Body of pancreas (tissue), 4 donors: Measurements from ENCODE around the gene CEP162. TPM values are rescaled to one million over a fixed set of nuclear protein-coding genes. Genes with fewer than 3 reads are reported as not detected.
A peak's percentile ranks its signal among the peaks of the same experiment; 100 is the strongest.

ENCODE experiments used
- ATAC-seq: fragments of 150-250 bp; one replicate; pipeline ENCODE4 v1.9.1; 2016
- DNase-seq, 4 donors: peaks; one replicate each; pipeline ENCODE4 v3.0.0-alpha.2; 2019
- H3K27ac ChIP-seq, 4 donors: fragments of 200-600 bp; sonication (generic); 1 replicate in 3 of 4; 2 replicates in 1 of 4; pipeline versions ENCODE4 v1.5.1 to v1.6.1; 2016 to 2019; ENCODE audit warnings: mild to moderate bottlenecking in 1 of 4, mixed read lengths in 1 of 4, moderate library complexity in 1 of 4
- H3K27me3 ChIP-seq, 2 donors: fragments of 200-600 bp; sonication (generic); one replicate each; pipeline ENCODE4 v1.6.0; 2016; ENCODE audit warnings: mild to moderate bottlenecking in 1 of 2
- H3K36me3 ChIP-seq, 2 donors: fragments of 200-600 bp; sonication (generic); replicated peaks in 1 of 2; 2 replicates each; pipeline ENCODE4 v1.5.1; 2016; ENCODE audit warnings: low read depth in 2 of 2; ENCODE audit not compliant: insufficient read depth in 1 of 2
- H3K4me1 ChIP-seq: fragments of 200-600 bp; sonication (generic); one replicate; pipeline ENCODE4 v1.6.0; 2016
- H3K4me3 ChIP-seq, 2 donors: fragments of 200-600 bp; sonication (generic); 1 replicate in 1 of 2; 2 replicates in 1 of 2; pipeline ENCODE4 v1.5.1; 2016 to 2019
- H3K9me3 ChIP-seq, 3 donors: fragments of 200-600 bp; sonication (generic); 1 replicate in 2 of 3; 2 replicates in 1 of 3; pipeline ENCODE4 v1.5.1; 2016
- POLR2A ChIP-seq, 3 donors: fragments of 450-650 bp; IDR thresholded peaks; one replicate each; pipeline ENCODE4 v1.6.1; 2016; ENCODE audit warnings: antibody characterized with exemption in 3 of 3, mild to moderate bottlenecking in 2 of 3
- WGBS, 2 donors: methylation state at CpG; one replicate each; pipeline ENCODE4 v1.1.5; 2017; 5-methylcytosine and 5-hydroxymethylcytosine counted together
- intact Hi-C: fragments of 100-400 bp; cut with DNase I; formaldehyde crosslinking; loops from one replicate; pipeline ENCODE4 v1.15.1; 2023
- total RNA-seq, 2 donors: library from RNA; depleted of rRNA; stranded (reverse); fragments of >200 nt; gene quantifications; one replicate each; pipeline ENCODE4 v1.1.0, GENCODE V29; 2016
- TF ChIP-seq, protein P1 (sequence below), 7 experiments: fragments of 450-650 bp in 4 of 7; fragments of 200-600 bp in 3 of 7; sonication (generic) in 3 of 7; IDR thresholded peaks; one replicate each; pipeline ENCODE4 v1.5.1; 2016 to 2019; ENCODE audit warnings: antibody characterized with exemption in 7 of 7

Gene CEP162
- total RNA-seq, 2 donors from 2014 or later, result 3.0 to 9.6 TPM

DNA sequence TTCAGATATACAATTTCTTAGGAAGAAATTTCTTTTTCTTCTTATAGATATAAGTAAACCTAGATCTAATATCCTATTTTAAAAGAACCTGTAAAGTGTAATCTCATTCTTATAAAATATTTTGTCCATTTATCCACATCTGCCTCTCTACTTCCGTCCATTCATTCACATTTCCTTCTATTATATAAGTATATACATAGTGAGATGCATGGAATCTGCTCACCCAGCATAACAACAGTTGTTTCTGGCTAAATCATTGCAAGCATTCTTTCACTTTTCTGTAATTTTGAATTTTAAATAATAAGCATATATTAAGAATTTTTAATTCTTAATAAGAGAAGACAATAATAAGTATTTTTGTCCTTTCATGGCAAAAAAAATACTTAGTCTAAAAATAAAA is 45.4 kb downstream of the CEP162 start:
- TF ChIP-seq, protein P1, sequence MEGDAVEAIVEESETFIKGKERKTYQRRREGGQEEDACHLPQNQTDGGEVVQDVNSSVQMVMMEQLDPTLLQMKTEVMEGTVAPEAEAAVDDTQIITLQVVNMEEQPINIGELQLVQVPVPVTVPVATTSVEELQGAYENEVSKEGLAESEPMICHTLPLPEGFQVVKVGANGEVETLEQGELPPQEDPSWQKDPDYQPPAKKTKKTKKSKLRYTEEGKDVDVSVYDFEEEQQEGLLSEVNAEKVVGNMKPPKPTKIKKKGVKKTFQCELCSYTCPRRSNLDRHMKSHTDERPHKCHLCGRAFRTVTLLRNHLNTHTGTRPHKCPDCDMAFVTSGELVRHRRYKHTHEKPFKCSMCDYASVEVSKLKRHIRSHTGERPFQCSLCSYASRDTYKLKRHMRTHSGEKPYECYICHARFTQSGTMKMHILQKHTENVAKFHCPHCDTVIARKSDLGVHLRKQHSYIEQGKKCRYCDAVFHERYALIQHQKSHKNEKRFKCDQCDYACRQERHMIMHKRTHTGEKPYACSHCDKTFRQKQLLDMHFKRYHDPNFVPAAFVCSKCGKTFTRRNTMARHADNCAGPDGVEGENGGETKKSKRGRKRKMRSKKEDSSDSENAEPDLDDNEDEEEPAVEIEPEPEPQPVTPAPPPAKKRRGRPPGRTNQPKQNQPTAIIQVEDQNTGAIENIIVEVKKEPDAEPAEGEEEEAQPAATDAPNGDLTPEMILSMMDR (IDR thresholded peaks at IDR 0.05), result no peak
- no peak for TF ChIP-seq POLR2A (IDR thresholded peaks at IDR 0.05)
- Histone ChIP-seq H3K36me3 (no peaks in the 10 kb centered on the region), H3K9me3 (no peaks in the 10 kb centered on the region), H3K4me3 (no peak overlapping the region), H3K27me3 (no peaks in the 10 kb centered on the region), H3K27ac (no peak overlapping the region), H3K4me1 (no peaks in the 10 kb centered on the region)
- intact Hi-C loops, result no loop called here
- ATAC-seq, result no peak
- DNase-seq, result no peak
- 80 to 92% methylated on average over 1 of the region's 1 CpG for WGBS, 2 donors

DNA sequence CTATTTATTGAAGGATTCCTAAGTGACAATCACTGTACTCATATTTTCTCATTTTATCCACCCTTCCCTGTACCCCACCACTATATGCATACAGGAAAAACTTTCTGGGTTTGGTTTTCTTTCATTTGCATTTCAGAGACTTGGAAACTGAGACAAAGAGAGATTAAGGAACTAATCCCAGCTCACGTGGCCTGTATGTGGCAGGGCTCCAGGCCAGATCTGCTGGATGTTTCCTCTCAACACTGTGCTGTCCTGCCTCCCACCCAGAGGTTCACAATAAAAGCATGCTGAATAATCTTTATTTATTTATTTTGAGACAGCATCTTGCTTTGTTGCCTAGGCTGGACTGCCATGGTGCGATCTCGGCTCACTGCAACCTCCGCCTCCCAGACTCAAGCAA is 50.2 kb downstream of the CEP162 start:
- H3K4me3 ChIP-seq, result no peak overlapping the region
- 88 to 91% methylated on average over 4 of the region's 4 CpGs for WGBS, 2 donors
- ATAC-seq (no peak), DNase-seq (peak in 2 of 4 donors; percentile 3 to 10)
- TF ChIP-seq, protein P1 (IDR thresholded peaks at IDR 0.05), result no peak
- TF ChIP-seq POLR2A (IDR thresholded peaks at IDR 0.05), result no peak
- no peaks in the 10 kb centered on the region for H3K36me3 ChIP-seq
- intact Hi-C loops, result no loop called here
- no peak overlapping the region for H3K27ac ChIP-seq
- H3K9me3 ChIP-seq, result no peaks in the 10 kb centered on the region
- H3K27me3 ChIP-seq, result no peaks in the 10 kb centered on the region
- no peaks in the 10 kb centered on the region for H3K4me1 ChIP-seq

DNA sequence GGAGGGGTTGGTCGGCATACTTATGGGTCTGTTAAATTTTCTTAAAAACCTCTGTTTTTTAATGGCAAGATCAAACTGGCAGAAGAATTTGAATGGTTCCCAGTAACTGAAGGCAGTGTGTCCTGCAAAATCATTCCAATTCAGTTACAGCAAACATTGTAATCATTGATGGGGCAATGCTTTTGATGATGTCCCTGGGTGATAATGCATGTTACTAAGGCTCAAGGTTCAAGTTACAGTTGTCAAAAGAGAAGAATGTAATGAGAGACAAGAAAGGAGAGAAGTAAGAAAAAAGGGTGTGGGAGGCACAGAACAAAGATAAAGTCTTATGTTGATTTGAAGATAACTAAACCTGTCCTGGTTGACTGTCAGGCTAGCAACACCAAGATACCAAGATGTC is 54.9 kb downstream of the CEP162 start:
- WGBS, 2 donors, result 71 to 88% methylated on average over 1 of the region's 1 CpG
- H3K36me3 ChIP-seq, result no peaks in the 10 kb centered on the region
- no peak overlapping the region for H3K27ac ChIP-seq
- H3K27me3 ChIP-seq, result no peaks in the 10 kb centered on the region
- H3K4me1 ChIP-seq, result no peaks in the 10 kb centered on the region
- ATAC-seq (no peak), DNase-seq (no peak)
- H3K4me3 ChIP-seq, result no peak overlapping the region
- TF ChIP-seq, protein P1 (IDR thresholded peaks at IDR 0.05), result no peak
- intact Hi-C loops, result no loop called here
- H3K9me3 ChIP-seq, result no peaks in the 10 kb centered on the region

DNA sequence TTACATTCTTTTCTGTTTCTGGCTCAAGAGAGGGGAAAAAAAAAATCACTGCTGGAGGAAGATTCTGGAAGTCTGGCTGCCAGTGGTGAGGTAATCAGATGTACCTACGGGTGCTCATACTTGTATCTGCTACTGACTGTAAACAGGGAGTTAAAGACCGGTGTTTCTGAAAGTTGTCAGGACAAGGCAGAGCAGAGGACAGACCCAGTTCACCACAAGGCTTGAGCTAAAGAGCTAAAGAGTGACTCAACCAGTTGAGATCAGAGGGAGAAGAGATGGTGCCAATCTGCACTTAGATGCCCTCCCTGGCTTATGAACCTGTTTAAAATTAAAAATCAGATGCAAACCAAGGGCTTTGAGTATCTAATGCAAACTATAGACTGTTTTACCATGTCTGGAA is 55.4 kb downstream of the CEP162 start:
- WGBS, 2 donors, result 83 to 89% methylated on average over 2 of the region's 2 CpGs
- H3K4me1 ChIP-seq, result no peaks in the 10 kb centered on the region
- H3K27me3 ChIP-seq, result no peaks in the 10 kb centered on the region
- H3K27ac ChIP-seq, result no peak overlapping the region
- ATAC-seq (no peak), DNase-seq (no peak)
- no peaks in the 10 kb centered on the region for H3K36me3 ChIP-seq
- intact Hi-C loops, result no loop called here
- no peak overlapping the region for H3K4me3 ChIP-seq
- H3K9me3 ChIP-seq, result no peaks in the 10 kb centered on the region
- TF ChIP-seq POLR2A (IDR thresholded peaks at IDR 0.05), result no peak

DNA sequence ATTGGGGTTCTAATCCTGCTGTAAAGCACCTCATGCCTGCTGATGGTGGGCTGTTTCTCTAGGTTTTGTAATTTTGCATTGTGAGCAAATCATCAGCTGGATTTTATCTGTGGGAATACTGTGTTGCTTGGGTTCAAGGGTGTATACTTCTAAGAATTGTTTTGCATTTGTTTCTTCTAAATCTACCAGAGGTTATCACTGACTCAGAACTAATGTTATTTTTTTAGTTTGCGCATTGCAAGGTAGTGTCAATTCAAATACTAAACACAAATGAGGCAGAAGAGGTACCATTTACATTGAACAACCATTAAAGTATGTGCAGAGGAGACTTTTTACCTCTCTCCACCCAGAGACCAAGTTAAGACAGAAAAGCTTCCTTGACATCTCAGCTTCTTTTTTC is 60.0 kb downstream of the CEP162 start:
- intact Hi-C loops, result no loop called here
- no peaks in the 10 kb centered on the region for H3K9me3 ChIP-seq
- no peak for DNase-seq
- no peaks in the 10 kb centered on the region for H3K4me1 ChIP-seq
- TF ChIP-seq, protein P1 (IDR thresholded peaks at IDR 0.05), result no peak
- TF ChIP-seq POLR2A (IDR thresholded peaks at IDR 0.05), result no peak
- H3K27me3 ChIP-seq, result no peaks in the 10 kb centered on the region
- ATAC-seq, result no peak
- 100% methylated on average over 1 of the region's 1 CpG for WGBS, 2 donors
- no peak overlapping the region for H3K27ac ChIP-seq
- no peaks in the 10 kb centered on the region for H3K36me3 ChIP-seq
- no peak overlapping the region for H3K4me3 ChIP-seq
